ENCODE measurements around the gene ZNF862.

DNA sequence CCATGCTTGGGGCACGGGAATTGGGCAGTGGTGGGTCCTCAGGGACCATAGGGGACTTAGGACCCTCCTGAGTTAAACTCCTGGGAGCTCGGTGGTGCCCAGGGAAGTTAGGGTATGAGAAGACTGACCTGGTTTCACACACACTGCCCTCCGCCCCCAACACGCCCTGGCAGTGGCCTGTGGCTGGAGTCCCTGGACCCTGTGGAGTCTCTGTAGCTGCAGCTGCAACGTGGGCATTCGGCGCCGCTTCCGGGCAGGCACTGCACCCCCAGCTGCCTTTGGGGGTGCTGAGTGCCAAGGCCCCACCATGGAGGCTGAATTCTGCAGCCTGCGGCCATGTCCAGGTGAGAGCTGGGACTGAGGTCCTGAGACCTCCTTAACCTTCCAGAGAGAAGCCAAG lies 29.9 kb upstream of the ZNF862 start:
- TF ChIP-seq, protein P1, sequence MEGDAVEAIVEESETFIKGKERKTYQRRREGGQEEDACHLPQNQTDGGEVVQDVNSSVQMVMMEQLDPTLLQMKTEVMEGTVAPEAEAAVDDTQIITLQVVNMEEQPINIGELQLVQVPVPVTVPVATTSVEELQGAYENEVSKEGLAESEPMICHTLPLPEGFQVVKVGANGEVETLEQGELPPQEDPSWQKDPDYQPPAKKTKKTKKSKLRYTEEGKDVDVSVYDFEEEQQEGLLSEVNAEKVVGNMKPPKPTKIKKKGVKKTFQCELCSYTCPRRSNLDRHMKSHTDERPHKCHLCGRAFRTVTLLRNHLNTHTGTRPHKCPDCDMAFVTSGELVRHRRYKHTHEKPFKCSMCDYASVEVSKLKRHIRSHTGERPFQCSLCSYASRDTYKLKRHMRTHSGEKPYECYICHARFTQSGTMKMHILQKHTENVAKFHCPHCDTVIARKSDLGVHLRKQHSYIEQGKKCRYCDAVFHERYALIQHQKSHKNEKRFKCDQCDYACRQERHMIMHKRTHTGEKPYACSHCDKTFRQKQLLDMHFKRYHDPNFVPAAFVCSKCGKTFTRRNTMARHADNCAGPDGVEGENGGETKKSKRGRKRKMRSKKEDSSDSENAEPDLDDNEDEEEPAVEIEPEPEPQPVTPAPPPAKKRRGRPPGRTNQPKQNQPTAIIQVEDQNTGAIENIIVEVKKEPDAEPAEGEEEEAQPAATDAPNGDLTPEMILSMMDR (IDR thresholded peaks at IDR 0.05): no peak
- no peak for TF ChIP-seq ETV6 (CRISPR knock-in tag; IDR thresholded peaks at IDR 0.05)
- TF ChIP-seq, protein P2, sequence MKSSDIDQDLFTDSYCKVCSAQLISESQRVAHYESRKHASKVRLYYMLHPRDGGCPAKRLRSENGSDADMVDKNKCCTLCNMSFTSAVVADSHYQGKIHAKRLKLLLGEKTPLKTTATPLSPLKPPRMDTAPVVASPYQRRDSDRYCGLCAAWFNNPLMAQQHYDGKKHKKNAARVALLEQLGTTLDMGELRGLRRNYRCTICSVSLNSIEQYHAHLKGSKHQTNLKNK (CRISPR knock-in tag; IDR thresholded peaks at IDR 0.05): no peak
- TF ChIP-seq NR3C1 (CRISPR knock-in tag; conservative IDR thresholded peaks at IDR 0.05; ENCODE audit: low read depth): no peak
- no peak for TF ChIP-seq NFE2L1 (CRISPR knock-in tag; IDR thresholded peaks at IDR 0.05)
- no peak for TF ChIP-seq OVOL2 (CRISPR knock-in tag; IDR thresholded peaks at IDR 0.05; ENCODE audit: borderline replicate concordance)
- no peak for TF ChIP-seq ZNF232 (CRISPR knock-in tag; IDR thresholded peaks at IDR 0.05)
- TF ChIP-seq ZNF121 (CRISPR knock-in tag; IDR thresholded peaks at IDR 0.05): no peak
- TF ChIP-seq, protein P3, sequence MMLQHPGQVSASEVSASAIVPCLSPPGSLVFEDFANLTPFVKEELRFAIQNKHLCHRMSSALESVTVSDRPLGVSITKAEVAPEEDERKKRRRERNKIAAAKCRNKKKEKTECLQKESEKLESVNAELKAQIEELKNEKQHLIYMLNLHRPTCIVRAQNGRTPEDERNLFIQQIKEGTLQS (CRISPR knock-in tag; conservative IDR thresholded peaks at IDR 0.05): no peak
- TF ChIP-seq FOXP1 (CRISPR knock-in tag; IDR thresholded peaks at IDR 0.05; ENCODE audit: borderline replicate concordance): no peak
- TF ChIP-seq, protein P4, sequence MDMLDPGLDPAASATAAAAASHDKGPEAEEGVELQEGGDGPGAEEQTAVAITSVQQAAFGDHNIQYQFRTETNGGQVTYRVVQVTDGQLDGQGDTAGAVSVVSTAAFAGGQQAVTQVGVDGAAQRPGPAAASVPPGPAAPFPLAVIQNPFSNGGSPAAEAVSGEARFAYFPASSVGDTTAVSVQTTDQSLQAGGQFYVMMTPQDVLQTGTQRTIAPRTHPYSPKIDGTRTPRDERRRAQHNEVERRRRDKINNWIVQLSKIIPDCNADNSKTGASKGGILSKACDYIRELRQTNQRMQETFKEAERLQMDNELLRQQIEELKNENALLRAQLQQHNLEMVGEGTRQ (CRISPR knock-in tag; IDR thresholded peaks at IDR 0.05): no peak
